K562 (cell line): ENCODE measurements around the gene IMP4. TPM values are rescaled to one million over a fixed set of nuclear protein-coding genes. Genes with fewer than 3 reads are reported as not detected.

ENCODE experiments used
- ATF7 ChIP-seq: fragments of 450-650 bp; IDR thresholded peaks from 2 replicates; pipeline ENCODE4 v1.7.1; 2014; ENCODE audit warnings: mild to moderate bottlenecking, moderate library complexity
- CBFA2T2 ChIP-seq: fragments of 450-650 bp; conservative IDR thresholded peaks from 2 replicates; pipeline ENCODE4 v1.6.1; 2017; ENCODE audit warnings: mild to moderate bottlenecking
- CHCHD3 ChIP-seq: fragments of 250-450 bp; sonication (Bioruptor Pico); IDR thresholded peaks from 2 replicates; pipeline ENCODE4 v2.1.2; 2022; ENCODE audit warnings: mild to moderate bottlenecking
- DEAF1 ChIP-seq: fragments of 450-650 bp; formaldehyde crosslinking; IDR thresholded peaks from 2 replicates; pipeline ENCODE4 v1.4.0; 2020; ENCODE audit warnings: mild to moderate bottlenecking, moderate library complexity
- FOSL1 ChIP-seq: fragments of 200-800 bp; sonication (Bioruptor generic); conservative IDR thresholded peaks from 2 replicates; pipeline ENCODE4 v1.6.1; 2016; ENCODE audit warnings: missing genetic modification characterization, missing compliant biosample characterization
- FOXA3 ChIP-seq, 2 experiments: fragments of 450-650 bp in 1 of 2; sonication (generic) in 1 of 2; formaldehyde crosslinking; IDR thresholded peaks in 1 of 2; conservative IDR thresholded peaks in 1 of 2; 2 replicates each; pipeline versions ENCODE4 v1.4.0 to v1.8.0; 2020 to 2022; ENCODE audit warnings: mild to moderate bottlenecking in 2 of 2, missing genetic modification reagents in 1 of 2
- GATAD2B ChIP-seq: fragments of 450-650 bp; IDR thresholded peaks from 2 replicates; pipeline ENCODE4 v1.6.1; 2017; ENCODE audit warnings: mild to moderate bottlenecking, borderline replicate concordance
- HDAC2 ChIP-seq: fragments of 450-650 bp; IDR thresholded peaks from 2 replicates; pipeline ENCODE4 v1.6.1; 2016; ENCODE audit warnings: mild to moderate bottlenecking
- JUND ChIP-seq, 2 experiments: IDR thresholded peaks; 2 replicates in 1 of 2; 3 replicates in 1 of 2; pipeline ENCODE4 v1.6.1; 2011; ENCODE audit warnings: borderline replicate concordance in 2 of 2, low read depth in 2 of 2, low read length in 2 of 2, improper control_type of control experiment in 1 of 2, missing biosample characterization in 1 of 2, missing genetic modification characterization in 1 of 2, missing genetic modification reagents in 1 of 2
- LEF1 ChIP-seq: fragments of 450-650 bp; IDR thresholded peaks from 2 replicates; pipeline ENCODE4 v1.6.1; 2016; ENCODE audit warnings: mild to moderate bottlenecking
- MAFF ChIP-seq: IDR thresholded peaks from 2 replicates; pipeline ENCODE4 v1.6.1; 2012; ENCODE audit warnings: low read length, improper control_type of control experiment
- MAFG ChIP-seq: fragments of 450-650 bp; conservative IDR thresholded peaks from 2 replicates; pipeline ENCODE4 v1.6.1; 2016; ENCODE audit warnings: missing genetic modification characterization, missing compliant biosample characterization
- MITF ChIP-seq: IDR thresholded peaks from 2 replicates; pipeline ENCODE4 v1.6.1; 2014; ENCODE audit warnings: antibody characterized with exemption
- MTA3 ChIP-seq: fragments of 450-650 bp; formaldehyde crosslinking; IDR thresholded peaks from 2 replicates; pipeline ENCODE4 v1.6.1; 2017; ENCODE audit warnings: mild to moderate bottlenecking, borderline replicate concordance
- MXI1 ChIP-seq: IDR thresholded peaks from 2 replicates; pipeline ENCODE4 v1.6.1; 2011; ENCODE audit warnings: low read depth, mild to moderate bottlenecking, improper control_type of control experiment, low read length
- NFRKB ChIP-seq: fragments of 450-650 bp; IDR thresholded peaks from 2 replicates; pipeline ENCODE4 v1.6.1; 2016; ENCODE audit warnings: low read depth
- NFYB ChIP-seq: IDR thresholded peaks from 2 replicates; pipeline ENCODE4 v1.6.1; 2011; ENCODE audit warnings: mild to moderate bottlenecking, moderate library complexity; ENCODE audit not compliant: insufficient read length; ENCODE audit errors: extremely low read depth
- NRF1 ChIP-seq, 2 experiments: fragments of 450-650 bp; IDR thresholded peaks in 1 of 2; conservative IDR thresholded peaks in 1 of 2; 2 replicates each; pipeline ENCODE4 v1.6.1; 2014; ENCODE audit warnings: mild to moderate bottlenecking in 2 of 2
- POLR2AphosphoS2 ChIP-seq: IDR thresholded peaks from 2 replicates; pipeline ENCODE4 v1.6.1; 2012; ENCODE audit warnings: low read length, improper control_type of control experiment
- RUNX1 ChIP-seq: sonication (generic); IDR thresholded peaks from 2 replicates; pipeline ENCODE4 v1.6.1; 2016; ENCODE audit warnings: antibody characterized with exemption, low read depth
- STAT5A ChIP-seq: IDR thresholded peaks from 2 replicates; pipeline ENCODE4 v1.6.1; 2012; ENCODE audit warnings: low read length, inconsistent platforms, borderline replicate concordance
- SUPT5H ChIP-seq: fragments of 450-650 bp; IDR thresholded peaks from 2 replicates; pipeline ENCODE4 v1.6.1; 2016
- TAF9B ChIP-seq: fragments of 450-650 bp; IDR thresholded peaks from 2 replicates; pipeline ENCODE4 v1.6.1; 2018; ENCODE audit warnings: mild to moderate bottlenecking; ENCODE audit not compliant: partially characterized antibody
- TRIM24 ChIP-seq, 2 experiments: fragments of 450-650 bp; IDR thresholded peaks; 2 replicates each; pipeline ENCODE4 v1.6.1; 2016
- ZC3H11A ChIP-seq: IDR thresholded peaks from 2 replicates; pipeline ENCODE4 v1.6.1; 2012; ENCODE audit warnings: low read depth, low read length, improper control_type of control experiment
- ZNF124 ChIP-seq: sonication (generic); formaldehyde crosslinking; IDR thresholded peaks from 2 replicates; pipeline ENCODE4 v1.8.1; 2022; ENCODE audit warnings: missing genetic modification reagents
- ZNF316 ChIP-seq: fragments of 450-650 bp; IDR thresholded peaks from 2 replicates; pipeline ENCODE4 v1.6.1; 2016
- polyA plus RNA-seq, 8 experiments: library from polyadenylated mRNA; depleted of rRNA in 4 of 8; stranded (reverse) in 5 of 8; unstranded in 3 of 8; fragments of >200 nt; fragmentation: Nextera tagmentation in 2 of 8; fragmentation: Illumina TruSeq in 1 of 8; extraction: Ambion mirVana in 2 of 8; extraction: Trizol in 1 of 8; gene quantifications; 2 replicates each; pipeline versions ENCODE4 v1.2.1 to v1.2.3, GENCODE V29; 2011 to 2014; ENCODE audit warnings: inconsistent platforms in 1 of 8, missing spikeins in 1 of 8
- total RNA-seq, 7 experiments: library from RNA; depleted of rRNA in 6 of 7; stranded (reverse); fragments of >200 nt in 6 of 7; fragmentation: Illumina TruSeq in 2 of 7; extraction: Trizol in 2 of 7; gene quantifications; 2 replicates each; pipeline versions ENCODE4 v1.2.1 to v1.2.3, GENCODE V29; 2011 to 2021; ENCODE audit warnings: low replicate concordance in 1 of 7

IMP4 gene
- total and polyA plus RNA-seq, 9 of the 15 experiments (the other 6 are each of a cell fraction or from before 2014, with no cell fraction given) = 35.4 to 209 (median 100.0) TPM

GRCh38 chr2:130339885-130340745, 2.6 kb upstream of the IMP4 start (continued):
- TF ChIP-seq FOXA3 (CRISPR knock-in tag; conservative IDR thresholded peaks at IDR 0.05 in 1 of 2, IDR thresholded peaks at IDR 0.05 in 1 of 2) (no peak), FOSL1 (tag) (peak; percentile 39; the same call in 1 of the 2 replicates), MTA3 (peak; percentile 36; the same call in 1 of the 2 replicates), CHCHD3 (CRISPR knock-in tag) (no peak), CBFA2T2 (peak; percentile 81), NFRKB (peak; percentile 66; the same call in 1 of the 2 replicates), ATF7 (peak; percentile 81), JUND (IDR thresholded peaks at IDR 0.05; ENCODE audit: borderline replicate concordance, low read depth, low read length) (peak; percentile 64), JUND (tag; IDR thresholded peaks at IDR 0.05; ENCODE audit: borderline replicate concordance, low read depth, low read length) (no peak; the same call in 2 of the 3 replicates), RUNX1 (no peak), TAF9B (peak; percentile 25), MXI1 (no peak), MAFF (peak; percentile 46), ZC3H11A (no peak), POLR2AphosphoS2 (peak; percentile 59; the same call in 1 of the 2 replicates), ZNF316 (peak; percentile 98), TRIM24 (IDR thresholded peaks at IDR 0.05) (peak; percentile 73 to 82; a peak in 3 of 4 replicates), MITF (peak; percentile 32; the same call in 1 of the 2 replicates), DEAF1 (no peak), SUPT5H (0 out of 2 replicates have a peak, but pooled peaks have one; percentile 56), MAFG (tag) (peak; percentile 52), HDAC2 (peak; percentile 70; the same call in 1 of the 2 replicates), STAT5A (peak; percentile 46), NFYB (no peak), ZNF124 (no peak), LEF1 (peak; percentile 58; the same call in 1 of the 2 replicates), NRF1 (conservative IDR thresholded peaks at IDR 0.05 in 1 of 2, IDR thresholded peaks at IDR 0.05 in 1 of 2) (peak; percentile 51 to 60; a peak in 2 of 4 replicates), GATAD2B (no peak)
